GM12875 (cell line): ENCODE results near the gene RNF149.

Experiments used
- H3K4me3 ChIP-seq: one replicate; pipeline ENCODE4 v1.5.1; 2011; ENCODE audit warnings: low read depth, low read length, control low read depth
- TF ChIP-seq, protein P1 (sequence below): IDR thresholded peaks from 2 replicates; pipeline ENCODE4 v1.5.1; 2011; ENCODE audit warnings: low read depth, mild to moderate bottlenecking, control low read depth, inconsistent platforms, low read length, moderate library complexity, borderline replicate concordance; ENCODE audit not compliant: insufficient read depth

RNF149 gene

DNA sequence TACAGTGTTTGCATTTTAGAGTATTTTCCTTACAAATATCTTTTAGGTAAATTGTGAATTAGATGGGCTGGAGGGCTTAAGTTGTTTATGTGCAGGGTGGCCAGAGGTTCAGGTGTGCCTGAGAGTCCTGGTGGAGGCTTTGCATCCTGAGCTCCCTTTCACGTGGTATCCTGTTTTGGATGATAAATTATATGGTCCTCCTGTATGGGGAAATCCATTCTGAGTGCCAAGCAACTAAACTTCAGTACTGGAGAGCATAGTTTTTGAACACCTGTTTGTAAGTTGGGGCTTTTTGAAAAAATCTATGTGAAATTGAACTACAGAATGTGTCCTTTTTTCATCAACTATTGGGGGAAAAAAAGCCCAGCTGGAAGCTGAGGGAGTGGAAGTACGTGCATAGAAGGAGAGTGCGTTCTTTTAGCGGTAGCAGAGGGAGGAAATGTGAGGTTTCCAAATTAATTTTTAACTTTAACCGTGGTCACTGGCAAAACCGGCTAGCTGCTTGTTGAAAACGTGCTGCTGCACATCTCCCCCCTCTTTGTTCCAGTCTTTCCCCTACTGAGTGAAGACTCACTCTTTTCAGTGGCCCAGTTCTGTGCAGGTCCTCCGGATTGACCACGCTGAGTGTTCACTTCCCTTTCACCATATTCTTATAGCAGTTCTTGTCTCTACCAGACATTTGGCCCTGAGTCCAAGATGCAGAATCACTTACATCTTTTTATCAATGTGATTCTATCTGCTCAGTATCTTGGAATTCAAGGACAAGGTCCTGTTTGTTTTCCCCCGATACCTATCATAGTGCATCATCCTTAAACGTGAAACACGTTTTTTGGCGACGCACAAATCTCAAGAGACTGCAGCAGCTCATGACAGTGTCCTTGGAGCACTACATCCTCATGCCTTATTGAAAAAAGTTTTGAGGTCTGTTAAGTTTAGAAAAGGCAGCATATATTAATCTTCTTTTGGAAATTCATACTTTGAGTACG lies 40.5 kb downstream of the RNF149 start:
- TF ChIP-seq, protein P1, sequence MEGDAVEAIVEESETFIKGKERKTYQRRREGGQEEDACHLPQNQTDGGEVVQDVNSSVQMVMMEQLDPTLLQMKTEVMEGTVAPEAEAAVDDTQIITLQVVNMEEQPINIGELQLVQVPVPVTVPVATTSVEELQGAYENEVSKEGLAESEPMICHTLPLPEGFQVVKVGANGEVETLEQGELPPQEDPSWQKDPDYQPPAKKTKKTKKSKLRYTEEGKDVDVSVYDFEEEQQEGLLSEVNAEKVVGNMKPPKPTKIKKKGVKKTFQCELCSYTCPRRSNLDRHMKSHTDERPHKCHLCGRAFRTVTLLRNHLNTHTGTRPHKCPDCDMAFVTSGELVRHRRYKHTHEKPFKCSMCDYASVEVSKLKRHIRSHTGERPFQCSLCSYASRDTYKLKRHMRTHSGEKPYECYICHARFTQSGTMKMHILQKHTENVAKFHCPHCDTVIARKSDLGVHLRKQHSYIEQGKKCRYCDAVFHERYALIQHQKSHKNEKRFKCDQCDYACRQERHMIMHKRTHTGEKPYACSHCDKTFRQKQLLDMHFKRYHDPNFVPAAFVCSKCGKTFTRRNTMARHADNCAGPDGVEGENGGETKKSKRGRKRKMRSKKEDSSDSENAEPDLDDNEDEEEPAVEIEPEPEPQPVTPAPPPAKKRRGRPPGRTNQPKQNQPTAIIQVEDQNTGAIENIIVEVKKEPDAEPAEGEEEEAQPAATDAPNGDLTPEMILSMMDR: no peak

DNA sequence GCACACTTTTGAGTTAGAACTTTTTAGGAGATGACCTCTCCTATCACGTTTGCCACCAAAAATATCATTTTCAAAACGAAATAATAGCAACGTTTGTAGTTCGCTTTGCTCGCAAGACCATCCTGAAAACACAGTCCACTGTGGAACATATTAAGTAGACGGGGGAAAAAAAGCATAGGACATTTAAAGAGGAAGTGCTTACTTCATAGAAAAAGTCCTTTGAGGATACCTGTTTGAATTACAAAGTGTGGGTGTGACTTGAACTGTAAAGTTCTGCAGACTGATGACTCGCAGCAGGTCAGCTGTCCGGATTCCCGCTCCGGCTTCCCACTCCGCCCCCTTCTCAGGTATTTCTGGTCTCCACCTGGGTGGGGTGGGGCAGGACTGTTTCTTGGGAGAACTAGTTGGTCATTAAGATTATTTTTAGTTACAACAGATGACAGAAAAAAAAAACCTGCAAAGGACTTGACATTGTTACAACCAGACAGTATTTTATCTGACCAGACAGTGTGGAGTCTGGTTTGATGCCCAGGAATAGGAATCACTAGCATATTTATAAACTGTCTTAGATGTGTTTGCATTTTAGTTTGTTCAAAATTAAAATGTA lies 42.5 kb downstream of the RNF149 start:
- no peak overlapping the region for H3K4me3 ChIP-seq
- TF ChIP-seq, protein P1: no peak

More for the DNA sequence above, 40.5 kb downstream of the RNF149 start:
- H3K4me3 ChIP-seq: no peak overlapping the region

- TF ChIP-seq, protein P1: no peak
- no peak overlapping the region for H3K4me3 ChIP-seq
Observed at GRCh38 chr2:101264360-101264939, 44.1 kb downstream of the RNF149 start.

- H3K4me3 ChIP-seq: no peak overlapping the region
- TF ChIP-seq, protein P1: no peak
Observed at GRCh38 chr2:101263377-101263800, 45.1 kb downstream of the RNF149 start.

- TF ChIP-seq, protein P1: no peak
- H3K4me3 ChIP-seq: no peak overlapping the region
Observed at GRCh38 chr2:101262142-101262541, 46.4 kb downstream of the RNF149 start.

GRCh38 chr2:101258804-101259203 lies 49.7 kb downstream of the RNF149 start:
- TF ChIP-seq, protein P1: no peak
- H3K4me3 ChIP-seq: no peak overlapping the region

DNA sequence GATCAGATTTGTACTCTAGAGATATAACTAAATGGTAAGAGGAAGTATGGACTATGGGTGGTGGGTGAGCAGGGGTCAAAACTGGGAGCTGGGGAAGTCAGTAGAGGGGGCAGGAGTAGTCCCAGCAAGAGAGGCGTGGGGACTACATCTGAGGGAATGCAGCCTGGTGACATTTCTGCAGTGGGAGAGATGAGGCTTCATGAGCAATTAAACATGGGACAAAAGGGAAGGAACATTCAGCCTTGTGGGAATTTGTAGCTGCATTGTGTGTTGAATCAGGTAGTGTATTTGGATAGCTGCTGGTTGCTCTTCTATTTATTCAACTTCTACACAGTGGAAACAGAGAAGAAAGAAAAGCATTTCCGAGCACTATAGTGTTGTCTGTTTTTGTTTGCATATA lies 52.2 kb downstream of the RNF149 start:
- no peak overlapping the region for H3K4me3 ChIP-seq
- TF ChIP-seq, protein P1: no peak
